ENCODE measurements around the gene CDH23.

DNA sequence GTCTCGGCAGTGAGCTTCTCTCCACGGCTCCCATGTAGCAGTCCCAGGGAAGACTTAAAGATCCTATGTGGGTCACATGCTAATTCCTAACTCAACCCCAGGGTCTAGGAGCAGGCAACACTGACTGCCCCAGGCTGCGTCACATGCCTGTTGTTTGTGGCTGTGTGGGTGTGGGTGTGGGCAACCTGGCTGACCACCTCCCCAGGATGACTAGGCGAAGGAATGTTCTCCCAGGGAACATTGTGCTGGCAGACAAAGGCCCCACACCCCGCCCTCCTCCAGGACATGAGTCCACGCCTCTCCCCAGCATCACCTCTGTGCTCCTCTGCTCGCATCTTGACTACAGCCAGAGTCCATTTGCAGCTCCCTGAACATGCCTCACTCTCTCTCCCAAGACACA is 47.3 kb upstream of the CDH23 start:
- TF ChIP-seq ETV5 (CRISPR knock-in tag; IDR thresholded peaks at IDR 0.05; ENCODE audit: low read depth) (no peak), POLR2A (conservative IDR thresholded peaks at IDR 0.05) (no peak), RB1 (IDR thresholded peaks at IDR 0.05; ENCODE audit: low read depth) (no peak), CTCF (IDR thresholded peaks at IDR 0.05 in 2 of 3, conservative IDR thresholded peaks at IDR 0.05 in 1 of 3; ENCODE audit: insufficient read depth in 2 of 3, low read depth in 1 of 3, low read length in 3 of 3) (no peak), ZNF140 (CRISPR knock-in tag; IDR thresholded peaks at IDR 0.05) (no peak), POLR2AphosphoS5 (IDR thresholded peaks at IDR 0.05; ENCODE audit: control insufficient read depth, insufficient read depth, low read depth, low read length) (no peak), PHF8 (IDR thresholded peaks at IDR 0.05; ENCODE audit: borderline replicate concordance, low read length) (no peak), NR3C1 (CRISPR knock-in tag; IDR thresholded peaks at IDR 0.05) (no peak), EP300 (IDR thresholded peaks at IDR 0.05; ENCODE audit: low read length) (no peak), CREB1 (IDR thresholded peaks at IDR 0.05) (no peak), CREB1 (CRISPR knock-in tag; IDR thresholded peaks at IDR 0.05) (no peak), SRSF7 (optimal IDR thresholded peaks at IDR 0.05; ENCODE audit: low read depth, low read length) (no peak), FOXK2 (conservative IDR thresholded peaks at IDR 0.05 in 1 of 2, IDR thresholded peaks at IDR 0.05 in 1 of 2; ENCODE audit: low read depth in 2 of 2) (no peak), MYC (IDR thresholded peaks at IDR 0.05; ENCODE audit: low read depth, low read length) (no peak), MYC (CRISPR knock-in tag; IDR thresholded peaks at IDR 0.05; ENCODE audit: borderline replicate concordance, low read depth) (no peak), PML (IDR thresholded peaks at IDR 0.05; ENCODE audit: low read length) (no peak)
